Liver (tissue), 3 donors: ENCODE data around the gene TMPRSS7.

Experiments
- CTCF ChIP-seq: fragments of 150-350 bp; IDR thresholded peaks from 2 replicates; pipeline ENCODE4 v1.5.1; 2017; ENCODE audit warnings: improper control_type of control experiment, low read depth, low read length; ENCODE audit not compliant: missing input control
- REST ChIP-seq: IDR thresholded peaks from 2 replicates; pipeline ENCODE4 v1.6.1; 2016; ENCODE audit warnings: antibody characterized with exemption, mild to moderate bottlenecking
- TAF1 ChIP-seq: conservative IDR thresholded peaks from 2 replicates; pipeline ENCODE4 v1.6.1; 2016; ENCODE audit warnings: antibody characterized with exemption, mild to moderate bottlenecking
- TF ChIP-seq, protein P1 (sequence below): IDR thresholded peaks from 2 replicates; pipeline ENCODE4 v1.6.1; 2016; ENCODE audit warnings: antibody characterized with exemption
- donor health status: healthy.
- donor health status: healthy.

DNA sequence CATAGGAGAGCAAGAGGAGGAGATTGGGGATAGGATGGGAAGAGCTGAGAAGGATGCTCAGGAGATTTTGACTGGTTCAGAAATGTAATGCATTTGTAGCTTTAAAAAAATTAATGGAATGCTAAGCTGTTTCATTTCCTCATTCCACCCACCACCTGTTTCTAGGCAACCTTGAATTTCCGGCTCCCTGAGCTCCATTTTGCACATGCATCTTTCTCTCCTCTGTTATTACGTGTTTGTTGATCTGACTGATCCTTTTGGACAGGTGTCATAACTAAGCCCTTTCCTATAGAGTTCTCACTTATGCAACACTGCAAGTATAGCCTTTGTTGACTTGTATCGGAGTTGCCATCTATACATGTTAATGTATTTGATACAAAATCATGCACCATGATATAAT lies 4.3 kb downstream of the TMPRSS7 start:
- TF ChIP-seq CTCF (no peak), REST (no peak), TAF1 (no peak)
- TF ChIP-seq, protein P1, sequence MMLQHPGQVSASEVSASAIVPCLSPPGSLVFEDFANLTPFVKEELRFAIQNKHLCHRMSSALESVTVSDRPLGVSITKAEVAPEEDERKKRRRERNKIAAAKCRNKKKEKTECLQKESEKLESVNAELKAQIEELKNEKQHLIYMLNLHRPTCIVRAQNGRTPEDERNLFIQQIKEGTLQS: no peak
